ENCODE results near the gene TSSC4. TPM values are rescaled to one million over a fixed set of nuclear protein-coding genes. Genes with fewer than 3 reads are reported as not detected.

The TSSC4 gene
- total RNA-seq, 6 experiments from 2014 or later, result 47.4 to 74.7 (median 62.8) TPM

DNA sequence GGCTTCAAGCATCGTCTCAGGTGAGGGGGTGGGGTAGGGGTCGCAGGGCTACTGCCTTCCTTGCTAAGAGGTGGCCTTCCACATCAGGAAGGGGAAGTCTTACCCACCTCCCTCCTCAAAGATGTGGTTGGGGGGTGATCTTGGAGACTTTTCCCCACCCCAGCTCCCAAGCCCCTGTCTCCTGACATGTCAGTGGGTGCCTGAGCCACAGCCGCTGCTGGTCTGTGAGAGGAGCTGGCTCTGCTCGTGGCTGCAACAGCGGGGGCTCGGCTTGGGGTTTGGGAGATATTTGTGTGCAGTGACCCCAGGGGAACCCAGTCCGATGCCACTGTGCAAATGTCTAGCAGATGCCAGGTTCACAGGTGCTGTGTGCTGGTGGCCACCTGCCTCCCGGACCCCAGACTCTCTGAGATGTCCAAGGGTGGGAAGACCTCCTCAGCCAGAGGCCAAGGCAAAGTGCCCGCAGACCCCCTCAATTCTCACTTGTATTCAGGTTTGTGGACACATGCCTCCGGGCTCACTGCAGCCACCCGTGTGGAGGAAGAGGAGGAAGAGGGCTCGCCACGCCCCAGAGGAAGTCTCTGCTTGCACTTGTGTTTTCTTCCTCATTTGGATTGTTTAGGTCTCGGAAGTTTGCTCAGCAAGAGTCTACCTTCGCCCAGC is 46.2 kb downstream of the TSSC4 start:
- Mint-ChIP-seq H3K9me3 (peaks cover 5% of the 10 kb centered on the region; the same call in 1 of the 2 replicates), H3K27me3 (ENCODE audit: insufficient read depth) (peaks cover 40% of the 10 kb centered on the region), H3K27ac (no peak overlapping the region), H3K4me1 (ENCODE audit: low read depth) (no peaks in the 10 kb centered on the region), H3K4me3 (no peak overlapping the region), H3K36me3 (ENCODE audit: low read depth) (no peaks in the 10 kb centered on the region)
- no peak for DNase-seq
- TF ChIP-seq, protein P1, sequence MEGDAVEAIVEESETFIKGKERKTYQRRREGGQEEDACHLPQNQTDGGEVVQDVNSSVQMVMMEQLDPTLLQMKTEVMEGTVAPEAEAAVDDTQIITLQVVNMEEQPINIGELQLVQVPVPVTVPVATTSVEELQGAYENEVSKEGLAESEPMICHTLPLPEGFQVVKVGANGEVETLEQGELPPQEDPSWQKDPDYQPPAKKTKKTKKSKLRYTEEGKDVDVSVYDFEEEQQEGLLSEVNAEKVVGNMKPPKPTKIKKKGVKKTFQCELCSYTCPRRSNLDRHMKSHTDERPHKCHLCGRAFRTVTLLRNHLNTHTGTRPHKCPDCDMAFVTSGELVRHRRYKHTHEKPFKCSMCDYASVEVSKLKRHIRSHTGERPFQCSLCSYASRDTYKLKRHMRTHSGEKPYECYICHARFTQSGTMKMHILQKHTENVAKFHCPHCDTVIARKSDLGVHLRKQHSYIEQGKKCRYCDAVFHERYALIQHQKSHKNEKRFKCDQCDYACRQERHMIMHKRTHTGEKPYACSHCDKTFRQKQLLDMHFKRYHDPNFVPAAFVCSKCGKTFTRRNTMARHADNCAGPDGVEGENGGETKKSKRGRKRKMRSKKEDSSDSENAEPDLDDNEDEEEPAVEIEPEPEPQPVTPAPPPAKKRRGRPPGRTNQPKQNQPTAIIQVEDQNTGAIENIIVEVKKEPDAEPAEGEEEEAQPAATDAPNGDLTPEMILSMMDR (IDR thresholded peaks at IDR 0.05), result no peak

DNA sequence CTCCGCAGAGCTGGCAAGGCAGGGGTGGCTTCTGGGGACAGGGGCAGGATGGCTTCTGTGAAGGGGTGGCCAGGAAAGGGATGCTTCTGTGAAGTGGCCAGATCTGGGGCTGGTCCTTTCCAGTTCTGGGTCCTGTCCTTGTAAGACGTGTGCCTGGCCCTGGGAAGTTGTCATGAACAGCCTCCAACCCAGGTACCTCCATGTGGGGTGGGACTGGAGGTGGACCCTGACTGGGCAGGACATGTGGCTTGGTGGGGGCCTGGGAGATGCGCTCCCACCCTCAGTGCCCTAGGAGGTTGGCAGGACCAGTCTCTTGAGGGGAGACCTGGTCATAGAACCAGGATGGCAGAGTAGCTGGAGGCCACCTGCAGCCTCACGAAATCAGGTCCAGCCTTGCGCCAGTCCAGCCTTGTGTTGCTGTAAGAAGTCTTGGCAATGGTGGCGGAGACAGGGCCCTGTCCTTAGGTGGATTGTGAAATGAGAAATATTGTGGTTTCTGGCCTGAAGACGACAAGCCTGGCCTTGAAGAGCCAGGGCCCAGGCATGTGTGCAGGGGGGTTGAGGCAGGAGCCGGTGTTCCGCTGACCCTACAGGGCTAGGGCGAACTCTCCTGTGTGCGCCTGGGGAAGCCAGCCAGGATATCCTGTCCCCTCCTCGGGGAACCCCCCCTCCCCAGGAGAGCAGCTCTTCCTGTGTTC is 46.9 kb downstream of the TSSC4 start:
- peaks cover 5% of the 10 kb centered on the region; the same call in 1 of the 2 replicates for H3K9me3 Mint-ChIP-seq
- TF ChIP-seq, protein P1 (IDR thresholded peaks at IDR 0.05), result no peak
- no peak overlapping the region for H3K27ac Mint-ChIP-seq
- DNase-seq, result no peak
- no peak overlapping the region for H3K4me3 Mint-ChIP-seq
- H3K4me1 Mint-ChIP-seq (ENCODE audit: low read depth), result no peaks in the 10 kb centered on the region
- H3K36me3 Mint-ChIP-seq (ENCODE audit: low read depth), result no peaks in the 10 kb centered on the region
- H3K27me3 Mint-ChIP-seq (ENCODE audit: insufficient read depth), result peaks cover 37% of the 10 kb centered on the region

DNA sequence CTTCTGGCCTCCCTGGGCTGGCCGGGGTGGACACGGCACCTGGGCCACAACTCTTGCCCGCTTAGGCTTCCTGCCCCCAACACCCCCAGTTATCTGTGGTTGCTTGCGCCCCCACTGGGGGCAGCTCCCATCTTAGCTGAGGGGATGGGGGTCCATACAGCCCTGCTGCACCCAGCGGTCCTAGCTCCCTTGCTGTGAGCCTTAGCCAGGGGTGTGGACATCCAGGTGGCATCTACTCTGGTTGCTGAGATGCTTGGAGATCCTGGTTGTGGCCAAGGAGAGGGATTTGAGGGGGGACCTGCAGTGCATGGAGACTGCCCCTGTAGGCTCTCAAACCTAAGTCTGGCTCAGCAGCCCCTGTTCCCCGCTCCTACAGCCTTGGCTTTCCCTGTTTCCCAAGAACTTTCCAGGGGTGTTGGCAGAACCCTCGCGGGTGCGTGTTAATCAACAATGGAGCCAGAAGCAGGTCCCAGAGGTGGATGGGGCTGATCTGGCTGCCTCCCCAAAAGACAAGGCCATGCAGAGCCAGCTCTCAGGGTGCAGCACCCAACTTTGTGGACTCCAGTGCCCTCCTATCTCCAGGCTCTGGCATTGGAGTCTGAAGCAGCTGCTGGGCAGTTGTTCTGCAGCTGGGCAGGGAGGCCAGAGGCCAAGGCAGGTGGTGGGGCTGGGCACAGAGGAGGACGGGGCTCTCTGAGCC is 47.6 kb downstream of the TSSC4 start:
- peaks cover 4% of the 10 kb centered on the region; the same call in 1 of the 2 replicates for H3K9me3 Mint-ChIP-seq
- H3K36me3 Mint-ChIP-seq (ENCODE audit: low read depth), result no peaks in the 10 kb centered on the region
- no peak for DNase-seq
- H3K4me1 Mint-ChIP-seq (ENCODE audit: low read depth), result no peaks in the 10 kb centered on the region
- peaks cover 40% of the 10 kb centered on the region for H3K27me3 Mint-ChIP-seq (ENCODE audit: insufficient read depth)
- no peak overlapping the region for H3K27ac Mint-ChIP-seq
- H3K4me3 Mint-ChIP-seq, result no peak overlapping the region
- TF ChIP-seq, protein P1 (IDR thresholded peaks at IDR 0.05), result no peak

DNA sequence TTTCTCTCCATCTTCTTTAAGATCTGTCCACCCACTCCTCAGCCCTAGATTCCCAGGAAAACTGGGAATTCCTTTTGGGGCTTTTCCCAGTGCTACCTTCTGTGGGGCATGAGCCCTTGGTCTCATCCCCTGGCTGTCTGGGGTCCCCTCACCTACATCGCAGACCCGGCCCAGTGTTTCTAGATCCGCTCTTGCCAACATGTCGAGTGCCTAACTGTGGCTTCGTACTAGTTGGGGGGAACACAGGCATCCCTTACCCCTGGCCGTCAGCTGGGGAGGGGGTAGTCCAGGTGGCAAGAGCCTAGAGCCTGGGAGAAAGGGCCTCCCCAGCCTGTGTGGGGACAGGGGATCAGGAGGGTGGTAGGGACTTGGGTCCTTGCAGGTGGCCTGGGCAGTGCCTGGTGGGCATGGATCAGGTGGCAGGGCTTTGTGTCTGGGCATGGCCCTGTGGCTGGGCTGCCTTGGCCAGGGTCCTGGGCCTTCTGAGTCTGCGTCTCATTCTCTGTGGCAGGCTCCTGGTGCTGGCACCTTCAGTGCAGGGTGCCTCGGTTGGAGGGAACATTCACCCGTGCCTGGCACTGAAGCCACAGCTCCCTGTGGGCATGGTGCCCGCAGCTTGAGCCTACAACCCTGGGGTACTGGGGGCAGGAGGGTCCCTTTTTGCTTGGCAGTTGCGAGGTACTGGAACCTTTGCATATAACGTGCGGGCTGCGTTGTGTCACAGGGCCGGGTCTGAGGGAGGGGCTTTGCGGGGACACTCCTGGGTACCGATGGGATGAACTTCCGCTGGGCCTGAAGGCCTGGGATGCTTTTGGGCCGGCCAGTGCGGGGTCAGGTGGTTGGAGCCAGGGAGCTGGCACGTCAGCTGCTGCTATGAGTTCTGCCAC is 48.4 kb downstream of the TSSC4 start:
- H3K36me3 Mint-ChIP-seq (ENCODE audit: low read depth), result no peaks in the 10 kb centered on the region
- no peaks in the 10 kb centered on the region for H3K4me1 Mint-ChIP-seq (ENCODE audit: low read depth)
- peaks cover 35% of the 10 kb centered on the region for H3K27me3 Mint-ChIP-seq (ENCODE audit: insufficient read depth)
- no peak overlapping the region for H3K27ac Mint-ChIP-seq
- H3K9me3 Mint-ChIP-seq, result no peaks in the 10 kb centered on the region
- no peak for DNase-seq
- H3K4me3 Mint-ChIP-seq, result no peak overlapping the region
- TF ChIP-seq, protein P1 (IDR thresholded peaks at IDR 0.05), result no peak
